ENCODE data around the gene LINS1.
"Not testable (repeated sequence)": the region's sequence is repeated elsewhere in the genome, so short reads cannot be mapped to it uniquely, and the experiment has no call there.

The LINS1 gene

DNA sequence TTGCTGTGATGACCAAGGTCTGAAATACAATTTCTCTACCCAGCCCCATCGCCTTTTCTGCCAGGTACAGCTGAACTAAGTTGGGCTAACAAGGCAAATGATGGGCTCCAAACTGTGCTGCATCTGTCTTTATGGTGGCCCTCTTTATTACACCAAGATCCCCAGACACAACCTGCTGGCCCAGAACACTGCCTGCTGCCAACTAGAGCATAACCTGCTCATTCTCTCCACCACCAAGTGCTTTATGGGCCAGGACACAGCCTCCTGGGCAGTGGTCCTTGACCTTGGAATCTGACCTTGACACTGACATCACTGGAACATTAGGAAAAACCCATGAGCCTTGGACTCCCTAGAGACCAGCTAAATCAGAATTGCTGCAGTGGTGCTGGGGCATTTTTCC is 3.3 kb downstream of the LINS1 start:
- no peak for DNase-seq

DNA sequence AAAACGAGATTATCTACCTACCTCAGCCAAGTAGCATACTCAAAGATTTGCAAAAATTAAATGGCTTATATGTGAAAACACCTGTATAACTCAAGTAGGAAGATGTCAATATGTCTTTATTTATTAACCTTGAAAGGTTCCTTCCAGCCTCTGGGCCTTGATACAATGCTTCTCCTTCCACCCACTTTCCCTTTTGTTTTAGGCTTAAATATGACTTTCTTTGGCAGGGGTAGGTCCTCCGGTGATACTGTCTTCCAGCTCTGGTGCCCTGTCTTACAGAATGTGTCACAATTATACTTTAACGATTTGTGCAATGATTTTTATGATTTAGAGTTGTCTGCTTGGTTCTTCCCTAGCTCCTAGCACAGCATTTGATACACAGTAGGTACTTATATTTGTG is 4.1 kb downstream of the LINS1 start:
- no peak for DNase-seq

DNA sequence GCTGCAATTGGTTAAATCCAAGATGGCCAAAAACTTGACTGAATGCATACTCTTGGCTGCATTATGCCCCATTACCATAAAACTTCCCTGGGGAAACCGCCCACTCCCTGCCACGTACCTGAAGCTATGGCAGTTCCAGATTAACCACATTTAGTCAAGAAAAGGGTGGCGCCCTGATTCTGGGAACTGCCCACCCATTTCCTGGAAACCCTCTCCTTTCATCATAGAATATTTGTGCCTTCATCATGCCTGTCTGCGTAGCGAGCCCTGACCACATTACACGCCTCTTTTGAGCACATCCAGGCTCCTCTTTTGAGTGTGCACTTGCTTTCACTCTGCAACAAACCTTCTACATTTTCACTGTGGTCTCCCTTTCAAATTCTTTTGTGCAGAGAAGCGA is 5.2 kb downstream of the LINS1 start:
- no peak for DNase-seq

DNA sequence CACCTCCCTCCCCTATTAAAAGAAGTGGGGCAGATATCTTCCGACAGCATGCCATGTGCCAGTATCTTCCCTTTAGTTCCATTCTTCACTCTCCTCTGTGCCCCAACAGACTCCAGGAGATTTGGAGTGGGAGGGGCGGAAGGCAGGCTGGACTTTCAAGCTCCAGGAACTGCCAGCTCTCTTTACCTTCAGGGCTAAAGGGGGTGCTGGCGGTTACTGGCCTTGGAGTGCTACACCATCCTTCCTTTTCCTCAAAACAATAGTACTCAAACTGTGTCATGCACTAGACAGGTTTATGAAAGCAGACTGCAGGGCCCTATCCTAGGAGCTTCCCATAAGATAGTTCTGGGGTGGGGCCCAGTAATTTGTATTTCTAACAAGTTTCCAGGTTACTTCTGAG is 6.0 kb downstream of the LINS1 start:
- no peak for DNase-seq

DNA sequence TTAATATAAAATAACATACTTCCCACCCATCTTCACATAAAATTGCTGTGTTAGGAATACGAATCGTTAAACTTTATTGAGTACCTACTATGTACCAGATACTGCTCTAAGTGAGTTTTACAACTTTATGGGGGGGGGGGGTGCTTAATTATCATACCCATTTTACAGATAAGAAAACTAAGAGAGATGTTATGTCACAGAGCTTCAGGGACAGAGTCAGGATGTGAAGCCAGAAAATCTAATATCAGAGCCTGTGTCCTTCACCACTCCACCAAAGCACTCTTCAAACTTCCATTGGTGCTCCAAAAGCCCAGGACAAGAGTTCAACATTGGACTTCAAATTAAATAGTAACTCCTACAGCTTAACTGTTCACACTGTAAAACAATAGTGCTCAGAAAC is 8.6 kb downstream of the LINS1 start:
- DNase-seq, result no peak

DNA sequence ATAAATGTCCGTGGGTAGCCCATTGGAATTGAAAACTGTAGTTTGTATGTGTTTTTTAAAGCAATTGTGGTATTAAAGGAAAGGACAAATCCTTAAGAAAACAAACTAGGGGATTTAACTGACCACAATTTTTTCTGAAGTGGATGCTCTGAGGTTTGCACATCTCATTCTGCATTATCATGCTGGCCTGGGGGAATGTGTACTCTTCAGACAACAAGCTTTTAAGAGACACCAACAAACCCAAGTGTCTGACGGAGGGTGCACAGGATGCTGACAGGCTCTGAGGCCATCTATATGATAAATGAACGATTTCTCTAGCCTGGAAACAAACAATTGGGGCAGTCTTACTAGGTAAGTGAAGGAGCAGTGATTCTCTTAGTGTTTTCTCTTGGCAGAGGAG is 9.1 kb downstream of the LINS1 start:
- no peak for DNase-seq

DNA sequence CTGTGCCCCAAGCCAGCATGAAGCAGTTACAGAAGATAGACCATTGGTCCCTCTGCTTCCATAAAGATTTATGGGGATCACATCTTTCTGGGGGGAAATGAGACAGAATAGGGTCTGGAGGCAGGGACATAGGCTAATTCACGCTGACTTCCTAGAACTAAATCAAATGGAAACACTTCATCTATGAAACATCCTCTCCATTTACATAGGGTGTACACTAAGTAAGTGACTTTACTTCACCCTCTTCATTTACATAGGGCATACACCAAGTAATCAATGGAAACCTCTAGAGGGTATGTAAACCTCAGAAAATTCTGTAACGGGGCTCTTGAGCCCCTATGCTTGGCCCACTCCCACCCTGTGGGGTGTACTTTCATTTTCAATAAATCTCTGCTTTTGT is 10.1 kb downstream of the LINS1 start:
- DNase-seq, result no peak

DNA sequence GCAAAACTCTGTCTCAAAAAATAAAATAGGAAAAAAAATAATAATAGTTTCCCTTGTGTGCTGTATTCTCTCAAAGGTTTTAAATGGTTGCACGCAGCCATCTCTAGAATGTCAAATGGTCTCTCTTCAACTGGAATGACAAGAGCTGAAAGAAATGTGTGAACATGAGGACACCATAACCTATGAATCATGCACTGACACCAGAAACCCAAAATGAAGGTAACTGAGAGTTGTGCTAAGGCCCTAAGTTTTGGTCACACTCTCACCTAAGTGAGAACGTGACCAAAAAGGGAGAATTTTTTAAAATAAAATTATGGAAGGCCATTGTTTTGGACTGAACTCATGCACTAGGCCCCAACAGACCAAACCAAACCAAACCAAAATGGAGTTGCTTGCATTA is 10.8 kb downstream of the LINS1 start:
- DNase-seq, result not testable (repeated sequence)

DNA sequence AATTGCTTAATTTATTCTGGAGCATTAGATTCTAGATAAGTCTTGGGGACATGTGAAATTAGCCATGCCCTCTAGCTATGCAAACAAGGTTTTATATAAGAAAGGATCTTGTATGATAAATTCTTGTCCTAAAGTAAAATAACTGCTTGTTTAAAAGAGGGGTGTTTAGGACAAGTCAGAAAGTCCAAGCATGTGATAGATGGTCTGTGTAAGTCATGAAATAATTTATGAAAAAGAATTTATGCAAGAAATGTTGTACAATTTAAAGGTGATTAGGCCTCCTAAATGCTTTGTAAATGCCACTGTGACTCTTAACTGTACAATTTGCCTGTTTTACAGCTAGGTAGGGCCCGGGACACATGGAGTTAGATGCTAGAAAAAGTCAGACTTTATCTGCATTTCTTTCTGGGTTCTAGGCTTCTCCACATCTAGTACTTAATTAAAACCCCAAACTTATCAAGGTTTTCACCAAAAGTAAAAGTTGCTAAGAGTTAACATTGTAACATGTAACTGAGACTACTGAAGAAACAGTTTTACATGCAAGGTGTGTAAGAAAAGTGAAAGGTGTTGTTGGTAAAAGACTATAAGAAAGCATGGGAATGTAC is 13.2 kb downstream of the LINS1 start:
- DNase-seq, result no peak

DNA sequence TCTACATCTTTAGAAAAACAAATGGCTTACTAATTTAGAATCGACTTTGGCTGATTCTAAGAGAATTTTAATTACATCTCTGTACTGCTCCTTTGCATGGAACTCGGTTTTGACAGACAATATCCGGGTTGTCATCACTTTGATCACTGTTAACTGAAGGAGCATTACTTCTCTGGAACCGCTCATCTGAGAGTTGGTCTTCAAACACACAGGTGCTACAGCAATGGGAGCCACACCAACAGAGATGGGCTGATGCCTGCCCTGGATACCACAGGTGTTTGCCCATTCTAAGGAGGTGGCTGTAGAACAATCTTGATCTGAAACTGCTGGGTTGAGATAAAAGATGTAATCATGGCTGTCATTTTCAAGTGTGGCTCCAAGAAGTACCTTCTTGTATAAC is 21.6 kb downstream of the LINS1 start:
- no peak for DNase-seq

DNA sequence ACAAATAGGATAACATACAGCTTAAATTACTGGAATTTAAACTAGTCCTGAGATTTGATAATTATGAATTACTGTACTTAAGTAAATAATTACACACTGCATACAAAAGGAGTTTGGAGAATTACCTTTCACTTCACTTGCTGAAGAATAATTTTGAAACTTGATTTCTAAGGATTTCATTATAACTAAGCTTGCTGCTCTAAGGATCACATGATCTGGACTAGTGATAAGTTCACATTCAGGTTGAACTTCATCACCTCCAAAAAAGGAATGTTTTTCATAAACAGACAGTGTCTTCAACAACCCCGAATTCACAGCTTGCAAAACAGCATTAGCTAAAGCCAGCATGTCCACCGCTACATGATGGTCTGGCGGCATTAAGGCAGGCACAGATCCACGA is 28.5 kb downstream of the LINS1 start:
- no peak for DNase-seq

DNA sequence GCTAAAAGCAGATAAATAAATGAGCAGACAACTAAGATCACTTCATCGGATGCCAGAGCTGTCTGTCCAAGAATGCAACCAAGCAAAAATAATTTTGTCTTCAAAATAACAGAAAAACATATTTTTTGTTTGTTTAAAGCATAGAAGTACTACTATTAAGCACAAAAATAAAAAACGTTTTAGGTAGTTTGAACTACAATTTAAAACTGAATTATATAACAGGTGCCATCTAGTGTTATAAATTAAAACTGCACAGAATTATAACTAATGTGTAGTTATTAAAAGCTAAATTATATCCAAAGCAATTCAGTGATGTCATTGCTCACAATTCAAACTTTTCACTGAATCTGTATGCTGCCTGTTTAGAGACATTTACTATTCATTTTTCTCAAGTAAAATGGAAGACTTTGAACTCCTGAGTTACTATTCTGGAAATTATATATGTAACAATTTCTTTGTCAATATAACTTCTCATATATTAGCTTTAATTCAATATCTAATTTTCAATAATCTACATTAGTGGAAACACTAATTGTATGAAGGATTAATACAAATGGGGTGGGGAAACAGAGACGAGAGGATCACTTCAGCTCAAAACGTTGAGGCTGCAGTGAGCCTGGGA is 29.5 kb downstream of the LINS1 start:
- no peak for DNase-seq

DNA sequence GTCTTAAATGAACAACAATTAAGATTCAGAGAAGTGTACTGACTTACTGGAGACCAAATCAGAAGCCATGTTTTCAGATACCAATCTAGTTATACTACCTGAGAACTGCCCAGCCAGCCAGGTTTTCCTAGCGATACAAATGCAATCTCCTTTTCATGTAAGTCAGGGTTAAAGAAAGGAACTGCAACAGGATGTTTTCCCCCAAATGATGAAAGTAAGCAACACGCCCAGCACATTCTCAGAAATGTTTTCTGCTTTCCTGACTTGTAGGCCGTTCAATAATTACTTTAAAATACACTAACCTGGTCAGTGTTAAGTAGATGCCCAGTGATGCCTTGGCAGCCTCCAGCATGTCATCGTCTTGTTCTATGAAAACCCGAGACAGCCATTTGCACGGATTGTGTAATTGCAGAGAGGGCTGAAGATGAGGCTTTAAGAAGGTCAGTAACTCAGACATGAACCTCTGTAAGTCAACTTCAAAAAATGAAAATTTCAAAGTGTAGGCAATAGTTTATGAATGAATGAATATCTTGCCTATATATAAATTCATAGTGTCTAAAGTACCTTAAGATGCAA is 30.3 kb downstream of the LINS1 start:
- no peak for DNase-seq

DNA sequence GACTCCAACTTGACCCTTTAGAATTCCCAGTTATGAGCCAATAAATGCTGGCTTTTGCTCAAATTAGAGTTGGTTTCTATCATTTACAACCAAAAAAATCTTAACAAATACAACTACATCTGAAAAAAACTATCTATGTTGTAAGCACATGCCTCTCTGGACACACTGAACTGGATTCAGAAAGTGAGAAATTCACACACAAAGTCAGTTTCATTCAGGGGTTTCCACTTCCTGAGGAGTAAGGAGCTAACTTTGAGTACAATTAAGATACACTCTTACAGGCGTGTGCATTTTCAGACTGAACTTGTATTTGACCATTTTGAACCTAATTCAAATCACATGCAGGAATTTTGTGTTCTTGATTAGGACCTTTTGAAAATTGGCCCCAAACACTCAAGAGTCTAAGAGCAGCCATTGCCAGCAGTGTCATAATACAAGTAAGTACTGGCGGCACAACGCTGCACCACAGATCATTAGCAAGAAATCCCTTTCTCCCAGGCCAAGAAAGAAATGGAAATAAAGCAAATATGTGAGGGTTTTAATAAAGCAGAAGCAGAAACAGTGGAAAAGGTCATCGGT is 31.2 kb downstream of the LINS1 start:
- no peak for DNase-seq

DNA sequence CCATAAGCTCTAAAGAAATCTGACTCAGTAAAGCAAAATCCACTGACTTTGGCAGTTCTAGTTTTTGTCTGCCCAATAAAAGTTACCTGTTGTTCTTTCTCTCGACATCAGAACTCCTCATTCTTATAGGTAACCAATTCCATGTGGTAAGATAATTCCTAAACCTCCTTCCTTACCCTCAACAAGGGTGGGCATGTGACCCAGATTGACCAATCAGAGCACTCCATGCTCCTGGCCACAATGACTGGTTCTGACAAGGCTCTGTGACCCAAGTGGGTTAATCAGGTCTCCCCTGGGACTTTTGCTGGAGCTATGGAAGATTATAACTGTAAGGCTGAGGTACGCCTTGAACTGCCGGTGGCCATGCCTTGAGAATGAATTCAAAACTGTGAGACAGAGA is 31.7 kb downstream of the LINS1 start:
- DNase-seq, result no peak

DNA sequence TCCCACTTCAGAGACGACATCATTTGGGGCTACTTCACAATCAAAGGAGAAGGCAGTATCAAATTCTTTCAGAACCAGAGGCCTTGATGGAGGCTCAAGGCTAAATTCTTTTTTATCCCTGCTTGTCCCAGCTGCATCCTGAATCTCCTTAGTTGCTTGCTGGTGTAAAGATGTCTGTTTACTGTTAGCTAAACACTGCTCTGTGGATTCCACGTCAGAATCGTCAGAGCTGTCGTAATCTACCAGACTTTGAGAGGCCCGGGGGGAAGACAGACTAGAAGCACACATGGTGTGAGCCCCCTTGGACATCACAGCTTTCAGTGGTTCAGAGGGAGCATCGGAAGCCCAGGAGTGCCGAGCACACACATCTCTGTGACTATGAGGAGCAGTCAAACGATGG is 32.6 kb downstream of the LINS1 start:
- DNase-seq, result no peak

DNA sequence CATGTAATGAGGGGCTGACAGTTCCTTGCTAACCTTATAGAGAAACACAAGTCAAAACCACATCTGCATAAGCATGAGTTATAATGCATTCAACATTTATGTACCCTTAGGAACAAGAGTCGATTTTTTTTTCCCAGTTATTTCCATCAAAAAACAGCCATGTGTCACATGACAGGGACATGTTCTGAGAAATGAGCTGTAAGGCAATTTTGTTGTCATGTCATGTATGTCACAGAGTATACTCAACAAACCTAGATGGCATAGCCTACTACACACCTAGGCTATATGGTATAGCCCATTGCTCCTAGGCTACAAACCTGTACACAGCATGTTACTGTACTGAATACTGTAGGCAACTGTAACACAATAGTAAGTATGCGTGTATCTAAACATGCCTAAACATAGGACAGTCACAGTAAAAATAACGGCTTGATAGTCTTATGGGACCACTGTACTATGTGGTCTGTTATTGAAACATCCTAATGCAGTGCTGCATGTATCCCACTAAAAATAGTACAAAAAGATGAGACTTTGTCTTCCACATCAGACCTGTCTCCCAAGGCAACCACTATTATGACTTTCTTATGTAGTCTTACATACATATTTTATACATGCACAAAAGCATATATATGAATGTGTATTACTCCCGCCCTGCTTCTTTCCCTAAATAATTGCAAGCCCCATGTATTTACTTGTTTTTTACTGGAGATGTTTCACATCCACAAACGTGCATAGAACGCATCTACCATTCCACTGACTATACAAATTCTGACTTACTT is 34.9 kb downstream of the LINS1 start:
- DNase-seq, result no peak

DNA sequence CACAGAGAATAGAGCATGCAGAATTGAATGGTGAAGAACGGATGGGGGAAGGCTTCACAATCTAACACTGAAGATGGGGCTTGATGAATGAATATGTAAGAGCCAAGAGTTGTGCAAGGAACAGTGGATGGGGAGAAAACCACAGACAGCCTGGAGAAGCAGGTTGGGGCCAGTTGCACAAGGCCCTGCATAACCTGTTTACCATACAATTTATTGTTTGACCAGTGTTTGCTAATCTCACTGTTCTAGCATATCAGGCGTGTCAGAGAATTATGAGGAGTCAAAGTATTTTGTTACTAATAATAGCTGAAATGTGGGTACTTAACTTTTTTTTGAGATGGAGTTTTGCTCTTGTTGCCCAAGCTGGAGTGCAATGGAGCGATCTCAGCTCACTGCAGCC is 36.4 kb downstream of the LINS1 start:
- DNase-seq, result no peak

DNA sequence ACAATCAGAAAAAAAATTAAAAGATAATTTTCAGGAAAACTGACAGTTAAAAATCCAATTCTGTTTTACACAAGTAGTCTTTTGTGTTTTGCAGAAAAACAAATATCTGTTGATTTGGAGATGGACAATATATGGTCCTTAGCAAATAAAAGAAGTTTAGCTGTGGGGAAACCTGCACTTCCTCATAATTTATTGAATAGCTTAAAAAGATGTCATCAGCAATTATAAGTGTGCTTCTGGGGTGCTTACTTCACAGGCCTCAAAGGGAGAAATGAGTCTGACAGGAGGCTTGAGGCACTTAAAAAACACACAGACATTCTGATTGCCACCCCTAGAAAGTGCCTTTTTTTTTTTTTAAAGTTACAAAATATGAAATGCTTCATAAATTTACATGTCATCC is 41.7 kb downstream of the LINS1 start:
- no peak for DNase-seq

DNA sequence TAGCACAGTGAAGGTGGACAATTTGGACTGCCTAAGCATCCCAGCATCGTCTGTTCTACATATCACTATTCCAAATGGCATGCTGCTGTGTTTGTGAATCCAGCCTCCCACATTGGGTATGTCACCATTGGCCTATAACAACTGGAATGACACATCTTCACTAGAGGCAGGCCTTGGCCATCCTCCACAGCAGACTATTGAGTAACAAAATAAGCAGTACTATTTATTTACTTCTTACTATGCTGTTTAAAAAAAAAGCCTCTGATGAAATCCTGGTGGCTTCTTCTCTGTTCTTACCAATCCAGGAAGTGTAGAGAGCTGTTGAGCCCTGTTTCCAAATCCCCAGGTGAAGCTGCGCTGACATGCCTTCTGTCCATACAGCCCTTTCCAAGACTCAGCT is 42.7 kb downstream of the LINS1 start:
- DNase-seq, result no peak

DNA sequence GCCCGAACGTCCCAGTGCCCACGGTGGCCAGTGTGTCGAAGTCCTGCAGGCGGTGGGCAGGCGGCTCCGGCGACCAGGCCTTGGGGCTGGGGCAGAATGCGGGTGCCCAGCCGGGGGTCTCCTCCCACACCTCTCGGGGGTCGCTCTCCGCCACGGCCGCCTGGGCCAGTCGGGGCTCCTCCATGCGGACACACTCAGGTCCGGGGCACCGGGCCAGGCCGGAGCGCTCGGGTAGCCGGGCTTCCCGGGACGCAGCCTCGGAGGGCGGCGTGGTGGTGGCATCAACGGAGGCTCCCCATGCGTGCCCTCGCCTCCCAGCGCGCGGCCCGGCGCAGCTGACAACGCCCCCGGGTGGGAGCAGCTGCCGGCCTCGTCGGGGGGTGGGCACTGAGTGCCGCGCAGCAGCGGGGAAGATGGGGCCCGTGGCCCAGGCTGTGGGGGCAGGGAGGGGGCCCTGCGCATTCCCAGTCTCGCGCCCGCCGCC is 43.2 kb downstream of the LINS1 start:
- DNase-seq, result no peak

DNA sequence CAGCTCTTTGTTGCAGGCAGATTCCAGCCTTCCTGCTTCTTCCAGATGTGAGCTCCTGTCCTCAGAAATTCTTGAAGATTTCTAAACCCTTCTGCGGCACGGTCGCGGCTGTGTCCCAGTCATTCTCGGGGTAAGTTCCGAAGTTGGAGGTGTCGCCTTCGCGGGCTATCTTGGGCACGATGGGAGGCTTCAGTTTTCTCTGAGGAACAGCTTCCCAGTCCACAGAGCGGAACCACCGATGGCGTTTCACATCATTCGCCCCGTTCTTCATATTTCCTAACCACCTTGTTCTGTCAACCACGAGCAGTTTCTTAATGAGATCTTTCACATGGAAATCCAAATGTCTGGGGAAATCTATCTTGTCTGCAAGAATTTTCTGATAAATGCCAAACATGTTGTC is 48.5 kb downstream of the LINS1 start:
- no peak for DNase-seq

DNA sequence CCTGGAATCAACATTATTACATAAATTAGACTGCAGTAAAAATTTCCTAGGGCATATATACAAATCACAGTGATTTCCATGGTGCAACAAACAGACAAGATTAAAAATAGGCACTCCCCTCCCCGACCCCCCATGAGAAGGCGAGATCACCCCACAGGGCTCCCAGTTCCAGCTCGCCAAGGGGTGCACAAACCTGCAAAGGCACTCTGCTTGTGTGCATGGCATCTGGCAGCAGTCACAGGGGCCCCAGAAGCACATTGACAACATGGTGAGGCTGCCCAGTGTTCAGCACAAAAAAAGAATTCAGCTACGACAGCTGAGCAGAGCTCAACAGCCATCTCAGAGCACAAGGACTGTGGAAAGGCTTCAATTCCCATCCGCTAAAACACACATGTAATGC is 54.0 kb downstream of the LINS1 start:
- DNase-seq, result no peak

DNA sequence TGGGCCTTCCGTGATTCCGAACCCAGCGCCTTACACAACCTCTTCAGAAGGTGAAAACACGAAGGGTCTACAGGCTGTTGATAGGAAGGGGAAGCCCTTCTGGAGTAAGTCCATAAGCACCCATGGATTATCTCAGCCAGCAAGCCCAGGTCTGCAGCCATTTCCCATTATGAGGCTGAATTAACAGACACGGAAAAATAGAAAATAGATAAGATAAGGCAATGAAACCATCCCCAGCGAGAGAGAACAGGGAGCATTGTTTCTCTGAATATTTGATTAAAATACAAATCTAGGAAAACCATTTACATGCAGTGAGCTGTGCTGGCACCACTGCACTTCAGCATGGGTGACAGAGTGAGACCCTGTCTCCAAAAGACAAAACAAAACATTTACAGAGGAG is 57.0 kb downstream of the LINS1 start:
- DNase-seq, result no peak
